HEK293T (cell line): ENCODE measurements around the gene TRIM15.

Source experiments
- BHLHE40 ChIP-seq: fragments of 450-650 bp; IDR thresholded peaks from 2 replicates; pipeline ENCODE4 v1.6.1; 2016; ENCODE audit warnings: mild to moderate bottlenecking, moderate library complexity, borderline replicate concordance
- FOXM1 ChIP-seq: fragments of 450-650 bp; IDR thresholded peaks from 2 replicates; pipeline ENCODE4 v1.6.1; 2017; ENCODE audit warnings: mild to moderate bottlenecking, borderline replicate concordance
- TARDBP ChIP-seq: fragments of 450-650 bp; IDR thresholded peaks from 2 replicates; pipeline ENCODE4 v1.6.1; 2016

GRCh38 chr6:30163090-30163917, at the start of gene TRIM15:
- TF ChIP-seq FOXM1 = no peak
- TF ChIP-seq TARDBP = no peak
- TF ChIP-seq BHLHE40 = no peak
